OCI-LY3 (cell line): ENCODE measurements around the gene RAET1L.

Experiments
- H2AFZ ChIP-seq: fragments of 200-600, 300-600 bp; shearing (Covaris generic); 2 replicates; pipeline ENCODE4 v1.6.0; 2014; ENCODE audit warnings: antibody characterized with exemption, low read depth, low read length
- H3K27ac ChIP-seq: fragments of 200-600, 300-600 bp; sonication (generic); 2 replicates; pipeline ENCODE4 v1.5.1; 2014; ENCODE audit warnings: mild to moderate bottlenecking, low read length, moderate library complexity, mixed read lengths
- H3K27me3 ChIP-seq: fragments of 200-600, 300-600 bp; sonication (generic); 2 replicates; pipeline ENCODE4 v1.6.1; 2014; ENCODE audit warnings: low read depth, low read length, mixed read lengths
- H3K36me3 ChIP-seq: fragments of 200-600, 300-600 bp; sonication (generic); replicated peaks from 2 replicates; pipeline ENCODE3; 2014; ENCODE audit warnings: low read depth, low read length, mixed read lengths
- H3K4me1 ChIP-seq: fragments of 300-600, 200-600 bp; sonication (generic); 2 replicates; pipeline ENCODE4 v1.6.1; 2014; ENCODE audit warnings: low read length, mixed read lengths
- H3K4me2 ChIP-seq: fragments of 200-600, 300-600 bp; sonication (generic); 2 replicates; pipeline ENCODE4 v1.6.1; 2014; ENCODE audit warnings: low read length, mixed read lengths
- H3K4me3 ChIP-seq: fragments of 300-600, 200-600 bp; sonication (generic); 2 replicates; pipeline ENCODE4 v1.5.1; 2014; ENCODE audit warnings: antibody characterized with exemption, mild to moderate bottlenecking, low read length, moderate library complexity
- H3K79me2 ChIP-seq: fragments of 300-600, 200-600 bp; shearing (Covaris generic); 2 replicates; pipeline ENCODE4 v1.6.1; 2014; ENCODE audit warnings: mild to moderate bottlenecking, low read length, mixed read lengths
- H3K9ac ChIP-seq: fragments of 300-600, 200-600 bp; shearing (Covaris generic); 2 replicates; pipeline ENCODE4 v1.6.0; 2014; ENCODE audit warnings: mild to moderate bottlenecking, low read length, moderate library complexity
- H3K9me3 ChIP-seq: fragments of 200-600, 300-600 bp; shearing (Covaris generic); 2 replicates; pipeline ENCODE4 v1.6.1; 2014; ENCODE audit warnings: low read length, mixed read lengths; ENCODE audit not compliant: insufficient read depth
- H4K20me1 ChIP-seq: fragments of 200-600, 300-600 bp; sonication (generic); 2 replicates; pipeline ENCODE4 v1.6.1; 2016; ENCODE audit warnings: low read length, mixed read lengths; ENCODE audit not compliant: insufficient read depth
- CTCF ChIP-seq: fragments of 200-600, 300-600 bp; sonication (generic); IDR thresholded peaks from 2 replicates; pipeline ENCODE4 v1.5.1; 2014; ENCODE audit warnings: antibody characterized with exemption, low read length, low read depth
- EZH2phosphoT487 ChIP-seq: fragments of 200-600 bp; shearing (Covaris generic); IDR thresholded peaks from 2 replicates; pipeline ENCODE4 v1.6.1; 2018; ENCODE audit warnings: antibody characterized with exemption, mixed run types, low read depth

The RAET1L gene

GRCh38 chr6:149983145-149983544 is 42.2 kb downstream of the RAET1L start:
- H3K27me3 ChIP-seq: peaks cover 38% of the 10 kb centered on the region

GRCh38 chr6:149979293-149979692 is 46.0 kb downstream of the RAET1L start:
- no peaks in the 10 kb centered on the region for H3K79me2 ChIP-seq
- no peaks in the 10 kb centered on the region for H3K4me1 ChIP-seq
- TF ChIP-seq CTCF (no peak), EZH2phosphoT487 (no peak)
- no peak overlapping the region for H3K4me3 ChIP-seq
- no peak overlapping the region for H3K9ac ChIP-seq
- no peaks in the 10 kb centered on the region for H3K36me3 ChIP-seq
- H3K9me3 ChIP-seq: no peaks in the 10 kb centered on the region
- H3K27ac ChIP-seq: no peak overlapping the region
- no peak overlapping the region for H3K4me2 ChIP-seq
- H3K27me3 ChIP-seq: peaks cover 12% of the 10 kb centered on the region
- no peaks in the 10 kb centered on the region for H4K20me1 ChIP-seq
- no peak overlapping the region for H2AFZ ChIP-seq

More at GRCh38 chr6:149983145-149983544, 42.2 kb downstream of the RAET1L start:
- Histone ChIP-seq H3K27ac (no peak overlapping the region), H3K4me2 (no peak overlapping the region), H3K79me2 (no peaks in the 10 kb centered on the region), H3K4me3 (no peak overlapping the region), H2AFZ (no peak overlapping the region), H3K36me3 (no peaks in the 10 kb centered on the region), H3K4me1 (no peaks in the 10 kb centered on the region), H4K20me1 (no peaks in the 10 kb centered on the region), H3K9ac (no peak overlapping the region), H3K9me3 (no peaks in the 10 kb centered on the region)
- no peak for TF ChIP-seq CTCF
- TF ChIP-seq EZH2phosphoT487: no peak

GRCh38 chr6:149978610-149979009 is 46.7 kb downstream of the RAET1L start:
- no peak overlapping the region for H3K4me3 ChIP-seq
- no peaks in the 10 kb centered on the region for H3K4me1 ChIP-seq
- H3K4me2 ChIP-seq: no peak overlapping the region
- peaks cover 12% of the 10 kb centered on the region for H3K27me3 ChIP-seq
- H4K20me1 ChIP-seq: no peaks in the 10 kb centered on the region
- H2AFZ ChIP-seq: no peak overlapping the region
- no peak overlapping the region for H3K27ac ChIP-seq
- H3K79me2 ChIP-seq: no peaks in the 10 kb centered on the region
- no peaks in the 10 kb centered on the region for H3K36me3 ChIP-seq
- no peaks in the 10 kb centered on the region for H3K9me3 ChIP-seq
- TF ChIP-seq CTCF (no peak), EZH2phosphoT487 (no peak)
- no peak overlapping the region for H3K9ac ChIP-seq

- Histone ChIP-seq H2AFZ (no peak overlapping the region), H3K79me2 (no peaks in the 10 kb centered on the region), H3K4me3 (no peak overlapping the region), H3K27ac (no peak overlapping the region), H3K4me1 (no peaks in the 10 kb centered on the region), H3K9me3 (no peaks in the 10 kb centered on the region), H3K9ac (no peak overlapping the region), H3K27me3 (peaks cover 7% of the 10 kb centered on the region; the same call in 1 of the 2 replicates), H3K36me3 (no peaks in the 10 kb centered on the region), H3K4me2 (no peak overlapping the region), H4K20me1 (no peaks in the 10 kb centered on the region)
- TF ChIP-seq EZH2phosphoT487 (no peak), CTCF (no peak)
These were observed 48.1 kb downstream of the RAET1L start for GRCh38 chr6:149977221-149977620.
